B cell (primary cell): Measurements from ENCODE around the gene NXNL1. TPM values are rescaled to one million over a fixed set of nuclear protein-coding genes. Genes with fewer than 3 reads are reported as not detected.

ENCODE experiments used
- ATAC-seq: fragments of 200-7000 bp; cut with Tn5 transposase; one replicate; pipeline ENCODE4 v1.10.0; 2021; ENCODE audit warnings: low read depth, mild to moderate bottlenecking, moderate number of reproducible peaks, moderate library complexity
- CTCF ChIA-PET: fragments of 350-600 bp; sonication (Branson Sonifier 250); formaldehyde crosslinking; loops from one replicate; lab custom pipeline; 2021; ENCODE audit warnings: antibody characterized with exemption, inconsistent platforms; lab: Charles Lee
- POLR2A ChIA-PET: fragments of 350-600 bp; sonication (Branson Sonifier 250); formaldehyde crosslinking; loops from one replicate; lab custom pipeline; 2021; ENCODE audit warnings: antibody characterized with exemption; lab: Charles Lee
- DNase-seq: peaks from one replicate; pipeline ENCODE4 v3.0.0; 2013
- H2AFZ ChIP-seq: 2 replicates; pipeline ENCODE4 v1.6.1; 2012; ENCODE audit warnings: mild to moderate bottlenecking, low read depth, low read length; ENCODE audit not compliant: insufficient read depth, poor library complexity, severe bottlenecking
- H3K27ac ChIP-seq, 2 donors: 1 replicate in 1 of 2; 2 replicates in 1 of 2; pipeline ENCODE4 v1.5.1; 2012 to 2013; ENCODE audit warnings: low read length in 2 of 2, mild to moderate bottlenecking in 2 of 2, moderate library complexity in 1 of 2
- H3K27me3 ChIP-seq, 4 experiments: fragments of 200-600 bp in 1 of 4; sonication (generic) in 1 of 4; replicated peaks in 1 of 4; 1 replicate in 2 of 4; 2 replicates in 2 of 4; pipeline versions ENCODE4 v1.6.1 to v1.7.0; 2013 to 2016; ENCODE audit warnings: low read length in 3 of 4, mild to moderate bottlenecking in 2 of 4, mixed read lengths in 1 of 4, moderate library complexity in 1 of 4; ENCODE audit not compliant: insufficient read depth in 4 of 4, control insufficient read depth in 3 of 4; ENCODE audit errors: control extremely low read depth in 1 of 4
- H3K36me3 ChIP-seq, 2 experiments: replicated peaks in 1 of 2; 1 replicate in 1 of 2; 2 replicates in 1 of 2; pipeline versions ENCODE4 v1.6.1 to v1.7.1; 2013; ENCODE audit warnings: low read length in 1 of 2; ENCODE audit not compliant: insufficient read depth in 2 of 2, control insufficient read depth in 1 of 2; ENCODE audit errors: control extremely low read depth in 1 of 2, extremely low read depth in 1 of 2
- H3K4me1 ChIP-seq, 2 donors: fragments of 200-600 bp in 1 of 2; sonication (generic) in 1 of 2; 1 replicate in 1 of 2; 2 replicates in 1 of 2; pipeline versions ENCODE4 v1.5.1 to v1.6.1; 2013 to 2017; ENCODE audit warnings: low read length in 2 of 2; ENCODE audit not compliant: control insufficient read depth in 2 of 2, insufficient read depth in 2 of 2
- H3K4me2 ChIP-seq: replicated peaks from 2 replicates; pipeline ENCODE3; 2012; ENCODE audit warnings: mild to moderate bottlenecking, low read depth, low read length; ENCODE audit not compliant: poor library complexity, severe bottlenecking
- H3K4me3 ChIP-seq, 5 experiments: fragments of 200-600 bp in 1 of 5; sonication (generic) in 1 of 5; 1 replicate in 3 of 5; 2 replicates in 2 of 5; pipeline versions ENCODE4 v1.5.1 to v1.7.0; 2011 to 2016; ENCODE audit warnings: low read length in 4 of 5, mild to moderate bottlenecking in 4 of 5, low read depth in 2 of 5, control low read depth in 1 of 5, moderate library complexity in 1 of 5; ENCODE audit not compliant: insufficient read depth in 1 of 5; ENCODE audit errors: control extremely low read depth in 1 of 5, extremely low read depth in 1 of 5
- H3K79me2 ChIP-seq: fragments of 200-600 bp; sonication (generic); one replicate; pipeline ENCODE4 v1.6.0; 2016; ENCODE audit warnings: low read length; ENCODE audit not compliant: control insufficient read depth, insufficient read depth
- H3K9ac ChIP-seq: fragments of 200-600 bp; sonication (generic); 2 replicates; pipeline ENCODE4 v1.6.1; 2017; ENCODE audit warnings: mild to moderate bottlenecking, low read length, moderate library complexity
- H3K9me3 ChIP-seq, 3 donors: one replicate each; pipeline versions ENCODE4 v1.6.1 to v1.7.1; 2013; ENCODE audit warnings: low read length in 2 of 3; ENCODE audit not compliant: control insufficient read depth in 2 of 3, insufficient read depth in 1 of 3; ENCODE audit errors: control extremely low read depth in 1 of 3
- H4K20me1 ChIP-seq: 2 replicates; pipeline ENCODE4 v1.6.0; 2012; ENCODE audit warnings: mild to moderate bottlenecking, low read length; ENCODE audit not compliant: insufficient read depth, control insufficient read depth, poor library complexity, severe bottlenecking
- H3K27ac Mint-ChIP-seq: one replicate; pipeline ENCODE4 v1.8.0; 2021; ENCODE audit warnings: mixed read lengths
- H3K27me3 Mint-ChIP-seq: one replicate; pipeline ENCODE4 v1.8.0; 2021; ENCODE audit warnings: mixed read lengths
- H3K4me1 Mint-ChIP-seq: one replicate; pipeline ENCODE4 v1.8.0; 2021; ENCODE audit warnings: mixed read lengths
- H3K4me3 Mint-ChIP-seq: one replicate; pipeline ENCODE4 v1.8.0; 2021; ENCODE audit warnings: mixed read lengths
- H3K9me3 Mint-ChIP-seq: one replicate; pipeline ENCODE4 v1.8.0; 2022; ENCODE audit warnings: mixed read lengths; ENCODE audit not compliant: insufficient read depth
- CTCF ChIP-seq: fragments of 200-600 bp; IDR thresholded peaks from one replicate; pipeline ENCODE4 v1.8.0; 2022; ENCODE audit warnings: antibody characterized with exemption, mild to moderate bottlenecking
- EZH2 ChIP-seq: IDR thresholded peaks from 2 replicates; pipeline ENCODE4 v1.6.1; 2012; ENCODE audit warnings: borderline replicate concordance, low read depth, mild to moderate bottlenecking, moderate library complexity, low read length; ENCODE audit not compliant: insufficient read depth, poor library complexity, severe bottlenecking
- WGBS: methylation state at CpG from one replicate; pipeline ENCODE4 v1.1.5; 2013; ENCODE audit warnings: missing lambda C conversion rate; ENCODE audit not compliant: insufficient coverage; 5-methylcytosine and 5-hydroxymethylcytosine counted together
- intact Hi-C: fragments of 100-400 bp; cut with micrococcal nuclease; formaldehyde crosslinking; loops from one replicate; pipeline ENCODE4 v1.10.0; 2022
- polyA plus RNA-seq: library from polyadenylated mRNA; depleted of rRNA; stranded (reverse); fragments of >200 nt; gene quantifications from 2 replicates; pipeline ENCODE4 v1.2.3, GENCODE V29; 2012
- total RNA-seq, 2 donors: library from RNA; stranded (reverse); fragments of 120-200 nt in 1 of 2; gene quantifications; 1 replicate in 1 of 2; 2 replicates in 1 of 2; pipeline versions ENCODE4 v1.2.3 to v1.2.4, GENCODE V29; 2013 to 2022

Gene NXNL1
- total and polyA plus RNA-seq, 2 donors (not counting 1 experiment from before 2014, with no cell fraction given): not detected

GRCh38 chr19:17504456-17504855 lies 43.7 kb upstream of the NXNL1 start:
- Histone ChIP-seq H3K4me3 (no peak overlapping the region), H3K79me2 (peaks cover 50% of the 10 kb centered on the region), H3K27ac (no peak overlapping the region), H3K4me1 (no peaks in the 10 kb centered on the region), H3K36me3 (peaks cover 0 to 7% of the 10 kb centered on the region in 2 experiments), H3K4me2 (no peak overlapping the region), H3K9ac (no peak overlapping the region), H4K20me1 (peaks cover 21% of the 10 kb centered on the region), H2AFZ (no peak overlapping the region), H3K27me3 (no peaks in the 10 kb centered on the region), H3K9me3 (no peaks in the 10 kb centered on the region)
- Mint-ChIP-seq H3K4me3 (no peak overlapping the region), H3K9me3 (no peaks in the 10 kb centered on the region), H3K4me1 (peaks cover 9% of the 10 kb centered on the region), H3K27ac (no peak overlapping the region), H3K27me3 (no peaks in the 10 kb centered on the region)
- intact Hi-C loops: no loop called here
- ATAC-seq: no peak
- TF ChIP-seq EZH2: no peak
- TF ChIP-seq CTCF: no peak
- 97% methylated on average over 13 of the region's 13 CpGs for WGBS
- CTCF ChIA-PET: interaction anchor here (1.4 kb wide), 1 partner anchor 8 kb away, joined by 5 read pairs; no protein-coding TSS in a partner anchor
- POLR2A ChIA-PET: no interaction called here
- no peak for DNase-seq

GRCh38 chr19:17504030-17504429 lies 43.3 kb upstream of the NXNL1 start:
- intact Hi-C loops: no loop called here
- H3K9me3 ChIP-seq: no peaks in the 10 kb centered on the region
- 90% methylated on average over 2 of the region's 2 CpGs for WGBS
- no peaks in the 10 kb centered on the region for H3K4me1 ChIP-seq
- no peaks in the 10 kb centered on the region for H3K9me3 Mint-ChIP-seq
- H3K27ac Mint-ChIP-seq: no peak overlapping the region
- TF ChIP-seq CTCF (no peak), EZH2 (no peak)
- no peak overlapping the region for H2AFZ ChIP-seq
- H3K27me3 Mint-ChIP-seq: no peaks in the 10 kb centered on the region
- no peak for ATAC-seq
- DNase-seq: no peak
- no peak overlapping the region for H3K27ac ChIP-seq
- H4K20me1 ChIP-seq: peaks cover 21% of the 10 kb centered on the region
- peaks cover 0 to 7% of the 10 kb centered on the region in 2 experiments for H3K36me3 ChIP-seq
- no peak overlapping the region for H3K9ac ChIP-seq
- H3K4me2 ChIP-seq: no peak overlapping the region
- peaks cover 46% of the 10 kb centered on the region for H3K79me2 ChIP-seq
- no peaks in the 10 kb centered on the region for H3K27me3 ChIP-seq
- no peak overlapping the region for H3K4me3 Mint-ChIP-seq
- H3K4me1 Mint-ChIP-seq: peaks cover 10% of the 10 kb centered on the region
- POLR2A ChIA-PET: no interaction called here
- CTCF ChIA-PET: interaction anchor here (1.4 kb wide), 1 partner anchor 8 kb away, joined by 5 read pairs; no protein-coding TSS in a partner anchor
- H3K4me3 ChIP-seq: no peak overlapping the region
